HepG2 (cell line): ENCODE results near the gene ZNF513. TPM values are rescaled to one million over a fixed set of nuclear protein-coding genes. Genes with fewer than 3 reads are reported as not detected.

ENCODE experiments used
- AHDC1 ChIP-seq: sonication (generic); formaldehyde crosslinking; IDR thresholded peaks from 2 replicates; pipeline ENCODE4 v1.5.1; 2020; ENCODE audit warnings: mild to moderate bottlenecking, missing genetic modification reagents, borderline replicate concordance
- ARID2 ChIP-seq: sonication (generic); formaldehyde crosslinking; IDR thresholded peaks from 2 replicates; pipeline ENCODE4 v1.8.1; 2022; ENCODE audit warnings: mild to moderate bottlenecking, missing genetic modification reagents, borderline replicate concordance
- DPF2 ChIP-seq: sonication (generic); formaldehyde crosslinking; IDR thresholded peaks from 2 replicates; pipeline ENCODE4 v1.4.0; 2020; ENCODE audit warnings: mild to moderate bottlenecking, low read depth, missing genetic modification reagents, borderline replicate concordance
- ETV5 ChIP-seq: IDR thresholded peaks from 2 replicates; pipeline ENCODE4 v1.6.1; 2018; ENCODE audit warnings: missing biosample characterization, missing genetic modification reagents, inconsistent platforms, borderline replicate concordance
- HNRNPLL ChIP-seq: fragments of 200-400 bp; formaldehyde crosslinking; IDR thresholded peaks from 2 replicates; pipeline ENCODE4 v1.6.1; 2017; ENCODE audit warnings: mild to moderate bottlenecking, low read depth, low read length; ENCODE audit not compliant: poor library complexity, severe bottlenecking
- HNRNPUL1 ChIP-seq: fragments of 200-400 bp; formaldehyde crosslinking; IDR thresholded peaks from 2 replicates; pipeline ENCODE4 v1.6.1; 2017; ENCODE audit warnings: low read depth, mild to moderate bottlenecking, low read length, moderate library complexity
- MXD3 ChIP-seq: IDR thresholded peaks from 2 replicates; pipeline ENCODE4 v1.6.1; 2016; ENCODE audit warnings: mild to moderate bottlenecking, missing biosample characterization, missing genetic modification reagents
- SAP130 ChIP-seq: IDR thresholded peaks from 2 replicates; pipeline ENCODE4 v1.6.1; 2016; ENCODE audit warnings: low read depth
- ZBED4 ChIP-seq: sonication (generic); formaldehyde crosslinking; IDR thresholded peaks from 2 replicates; pipeline ENCODE4 v1.4.0; 2020; ENCODE audit warnings: missing genetic modification reagents, borderline replicate concordance
- ZBTB3 ChIP-seq: sonication (generic); formaldehyde crosslinking; IDR thresholded peaks from 2 replicates; pipeline ENCODE4 v1.4.0; 2020; ENCODE audit warnings: low read depth, mild to moderate bottlenecking, moderate library complexity, missing genetic modification reagents, borderline replicate concordance
- ZFP36 ChIP-seq: fragments of 150-350 bp; IDR thresholded peaks from 2 replicates; pipeline ENCODE4 v1.6.1; 2018; ENCODE audit warnings: borderline replicate concordance, low read length, low read depth; ENCODE audit not compliant: partially characterized antibody
- ZNF552 ChIP-seq: sonication (generic); formaldehyde crosslinking; IDR thresholded peaks from 2 replicates; pipeline ENCODE4 v1.9.0; 2022; ENCODE audit warnings: missing genetic modification reagents, mild to moderate bottlenecking, borderline replicate concordance
- ZNF616 ChIP-seq: sonication (generic); formaldehyde crosslinking; IDR thresholded peaks from 2 replicates; pipeline ENCODE4 v1.5.0; 2020; ENCODE audit warnings: low read depth, mild to moderate bottlenecking, missing genetic modification reagents
- ZNF782 ChIP-seq: sonication (generic); formaldehyde crosslinking; IDR thresholded peaks from 2 replicates; pipeline ENCODE4 v1.4.0; 2020; ENCODE audit warnings: missing genetic modification reagents, mild to moderate bottlenecking, borderline replicate concordance
- polyA plus RNA-seq, 8 experiments: library from polyadenylated mRNA; depleted of rRNA in 3 of 8; stranded (reverse) in 7 of 8; unstranded in 1 of 8; fragments of >200 nt; fragmentation: Illumina TruSeq in 4 of 8; extraction: Trizol in 4 of 8; gene quantifications; 2 replicates each; pipeline versions ENCODE4 v1.2.1 to v1.2.3, GENCODE V29; 2011 to 2016; ENCODE audit warnings: low read depth in 4 of 8, missing spikeins in 1 of 8, mixed read lengths in 1 of 8; ENCODE audit not compliant: insufficient read depth in 1 of 8
- total RNA-seq, 5 experiments: library from RNA; depleted of rRNA; stranded (reverse); fragments of >200 nt; fragmentation: Illumina TruSeq; extraction: Trizol; gene quantifications; 2 replicates each; pipeline ENCODE4 v1.2.3, GENCODE V29; 2016; ENCODE audit warnings: low read depth in 1 of 5
- TF ChIP-seq, protein P1 (sequence below): sonication (generic); formaldehyde crosslinking; IDR thresholded peaks from 2 replicates; pipeline ENCODE4 v1.4.0; 2020; ENCODE audit warnings: missing genetic modification reagents, borderline replicate concordance

Gene ZNF513
- total and polyA plus RNA-seq, 2 of the 13 experiments (the other 11 are each of a cell fraction or from before 2014, with no cell fraction given): 4.9 to 6.3 TPM

DNA sequence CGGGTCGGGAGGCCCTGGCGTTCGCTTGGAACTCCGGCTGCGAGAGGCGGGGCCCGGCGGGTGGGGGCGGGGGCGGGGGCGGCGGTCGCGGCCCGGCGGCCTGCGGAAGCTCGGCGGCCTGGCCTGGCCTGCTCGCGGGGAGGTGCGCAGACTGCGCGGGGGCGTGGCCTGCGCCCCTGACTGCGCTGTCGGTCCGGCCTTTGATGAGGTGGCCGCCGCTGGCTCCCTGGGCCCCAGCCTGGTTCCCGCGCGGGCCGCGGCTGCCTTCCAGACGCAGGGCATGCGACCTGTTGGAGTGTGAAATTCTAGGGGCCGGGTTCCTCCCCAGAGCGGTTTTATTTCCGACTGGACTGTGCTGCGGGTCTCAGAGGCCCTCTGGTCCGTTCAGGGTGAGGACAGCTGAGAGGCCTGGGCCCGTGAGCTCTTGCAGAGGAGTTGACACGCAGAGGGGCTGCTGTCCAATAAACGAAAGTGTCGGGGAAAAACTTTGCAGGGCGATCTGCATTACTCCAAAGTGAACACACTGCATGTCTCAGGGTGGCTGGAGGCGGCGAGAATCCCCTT is 48.5 kb upstream of the ZNF513 start (continued):
- TF ChIP-seq AHDC1 (CRISPR knock-in tag) (no peak), ARID2 (CRISPR knock-in tag) (no peak), MXD3 (CRISPR knock-in tag) (peak; percentile 45; the same call in 1 of the 2 replicates), ZNF782 (no peak), HNRNPLL (peak; percentile 95), HNRNPUL1 (no peak), ZBTB3 (CRISPR knock-in tag) (peak; percentile 91; the same call in 1 of the 2 replicates), ZNF616 (CRISPR knock-in tag) (peak; percentile 72; the same call in 1 of the 2 replicates), ZBED4 (CRISPR knock-in tag) (peak; percentile 4; the same call in 1 of the 2 replicates), SAP130 (CRISPR knock-in tag) (peak; percentile 56; the same call in 1 of the 2 replicates), ZFP36 (no peak), ZNF552 (CRISPR knock-in tag) (no peak), DPF2 (CRISPR knock-in tag) (peak; percentile 61; the same call in 1 of the 2 replicates), ETV5 (0 out of 2 replicates have a peak, but pooled peaks have one; percentile 20)
- TF ChIP-seq, protein P1, sequence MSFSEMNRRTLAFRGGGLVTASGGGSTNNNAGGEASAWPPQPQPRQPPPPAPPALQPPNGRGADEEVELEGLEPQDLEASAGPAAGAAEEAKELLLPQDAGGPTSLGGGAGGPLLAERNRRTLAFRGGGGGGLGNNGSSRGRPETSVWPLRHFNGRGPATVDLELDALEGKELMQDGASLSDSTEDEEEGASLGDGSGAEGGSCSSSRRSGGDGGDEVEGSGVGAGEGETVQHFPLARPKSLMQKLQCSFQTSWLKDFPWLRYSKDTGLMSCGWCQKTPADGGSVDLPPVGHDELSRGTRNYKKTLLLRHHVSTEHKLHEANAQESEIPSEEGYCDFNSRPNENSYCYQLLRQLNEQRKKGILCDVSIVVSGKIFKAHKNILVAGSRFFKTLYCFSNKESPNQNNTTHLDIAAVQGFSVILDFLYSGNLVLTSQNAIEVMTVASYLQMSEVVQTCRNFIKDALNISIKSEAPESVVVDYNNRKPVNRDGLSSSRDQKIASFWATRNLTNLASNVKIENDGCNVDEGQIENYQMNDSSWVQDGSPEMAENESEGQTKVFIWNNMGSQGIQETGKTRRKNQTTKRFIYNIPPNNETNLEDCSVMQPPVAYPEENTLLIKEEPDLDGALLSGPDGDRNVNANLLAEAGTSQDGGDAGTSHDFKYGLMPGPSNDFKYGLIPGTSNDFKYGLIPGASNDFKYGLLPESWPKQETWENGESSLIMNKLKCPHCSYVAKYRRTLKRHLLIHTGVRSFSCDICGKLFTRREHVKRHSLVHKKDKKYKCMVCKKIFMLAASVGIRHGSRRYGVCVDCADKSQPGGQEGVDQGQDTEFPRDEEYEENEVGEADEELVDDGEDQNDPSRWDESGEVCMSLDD (CRISPR knock-in tag): peak; percentile 30; the same call in 1 of the 2 replicates
